GM18498 (cell line): Measurements from ENCODE around the gene UST.
"Not testable (repeated sequence)": the region's sequence is repeated elsewhere in the genome, so short reads cannot be mapped to it uniquely, and the experiment has no call there.

ENCODE experiments used
- ATAC-seq: cut with Tn5 transposase; IDR thresholded peaks from one replicate; pipeline ENCODE4 v1.9.1; 2021; ENCODE audit warnings: mild to moderate bottlenecking, moderate library complexity; ENCODE audit not compliant: unreplicated experiment

The UST gene

DNA sequence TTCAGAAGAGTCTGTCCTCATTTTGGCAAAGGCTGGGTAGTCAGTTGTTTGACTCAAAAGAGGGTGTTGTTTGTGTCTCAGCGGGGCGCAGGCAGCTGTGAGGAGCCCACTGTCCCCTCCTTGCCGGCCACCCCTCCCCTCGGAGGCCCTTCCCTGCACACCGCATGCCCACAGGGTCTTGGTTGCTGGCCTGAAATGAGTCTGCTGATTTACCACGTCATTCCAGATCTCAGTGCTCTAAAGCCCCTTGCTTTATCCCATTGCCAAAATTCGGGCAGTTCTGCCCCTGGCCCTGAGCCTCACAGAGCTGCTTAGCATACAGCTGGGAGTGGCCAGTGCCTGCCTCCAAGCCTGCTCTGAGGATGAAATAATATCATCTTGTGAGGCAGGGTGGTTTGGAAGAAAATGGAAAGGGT lies 220.7 kb downstream of the UST start:
- ATAC-seq = no peak

DNA sequence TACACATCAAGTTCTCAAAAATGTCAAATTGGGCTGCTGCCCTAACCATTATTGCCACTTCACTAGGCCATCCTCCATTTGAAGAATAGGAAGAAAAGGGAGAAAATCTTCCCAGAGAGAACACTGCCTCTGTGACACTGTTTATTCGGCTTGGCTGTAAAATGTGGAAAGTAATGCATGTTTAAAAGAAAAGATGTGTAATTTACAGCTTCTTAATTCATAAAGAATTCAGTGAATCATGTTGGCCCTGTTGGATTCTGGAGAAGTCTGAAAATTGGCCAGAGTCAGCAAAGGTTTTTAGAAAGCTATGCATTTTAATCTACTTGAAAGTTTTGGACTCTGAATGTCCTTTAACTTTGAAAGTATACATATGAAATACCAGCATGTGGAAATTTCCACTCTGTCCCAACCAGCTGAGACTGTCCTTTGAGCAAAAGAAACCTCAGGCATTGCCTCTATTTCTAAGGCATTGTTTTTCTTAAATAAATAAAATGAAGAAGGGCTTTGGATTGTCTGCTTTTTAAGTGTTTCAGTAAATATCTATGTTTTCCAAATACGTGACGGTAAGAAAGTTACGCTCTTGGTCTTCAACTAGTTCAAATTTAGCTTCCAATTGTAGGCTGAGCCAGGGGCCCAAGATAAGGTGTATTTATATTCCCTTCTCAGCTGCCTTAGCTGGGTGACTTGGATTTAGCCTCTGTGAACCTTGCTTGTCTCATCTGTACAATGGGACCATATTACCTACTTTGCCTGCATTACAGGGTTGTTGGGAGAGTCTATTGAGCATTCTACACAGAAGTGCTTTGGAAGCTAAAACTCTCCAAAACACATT lies 222.2 kb downstream of the UST start:
- ATAC-seq = no peak

- ATAC-seq = no peak
Measured at GRCh38 chr6:148969603-148970061, 222.8 kb downstream of the UST start.

- ATAC-seq = no peak
Measured at GRCh38 chr6:148971031-148971927, 224.4 kb downstream of the UST start.

- peak; percentile 67 for ATAC-seq
Measured at GRCh38 chr6:148972481-148972880, 225.7 kb downstream of the UST start.

- ATAC-seq = no peak
Measured at GRCh38 chr6:148973538-148974208, 226.8 kb downstream of the UST start.

DNA sequence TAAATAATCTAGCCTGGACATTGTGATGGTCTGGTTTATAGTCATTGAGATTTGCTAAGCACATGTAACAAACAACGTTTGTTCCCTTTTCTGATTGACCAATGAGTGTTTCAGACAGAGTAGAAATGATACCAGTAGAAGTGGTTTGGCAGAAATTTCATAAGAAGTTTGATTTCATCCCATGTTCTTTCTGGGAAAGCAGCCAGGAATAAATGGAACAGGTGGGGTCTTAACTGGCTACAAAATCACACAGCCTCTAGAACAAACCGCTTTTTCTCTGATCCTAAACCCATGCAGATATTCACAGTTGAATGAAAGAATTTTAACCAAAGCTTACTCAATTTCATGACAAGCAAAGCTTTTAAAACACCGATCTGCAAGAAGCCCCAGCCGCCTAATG lies 227.5 kb downstream of the UST start:
- ATAC-seq = no peak

GRCh38 chr6:148978298-148978697 lies 231.5 kb downstream of the UST start:
- not testable (repeated sequence) for ATAC-seq

GRCh38 chr6:148979014-148979901 lies 232.4 kb downstream of the UST start:
- ATAC-seq = no peak

- ATAC-seq = no peak
Measured at GRCh38 chr6:148980234-148980633, 233.4 kb downstream of the UST start.

GRCh38 chr6:148981515-148981914 lies 234.7 kb downstream of the UST start:
- no peak for ATAC-seq

- no peak for ATAC-seq
Measured at GRCh38 chr6:148983101-148983761, 236.4 kb downstream of the UST start.

- ATAC-seq = no peak
Measured at GRCh38 chr6:148983966-148984365, 237.1 kb downstream of the UST start.

GRCh38 chr6:148984531-148985056 lies 237.8 kb downstream of the UST start:
- no peak for ATAC-seq

- no peak for ATAC-seq
Measured at GRCh38 chr6:148985499-148985898, 238.7 kb downstream of the UST start.

- no peak for ATAC-seq
Measured at GRCh38 chr6:148986608-148987007, 239.8 kb downstream of the UST start.

- ATAC-seq = no peak
Measured at GRCh38 chr6:148987982-148988381, 241.2 kb downstream of the UST start.

DNA sequence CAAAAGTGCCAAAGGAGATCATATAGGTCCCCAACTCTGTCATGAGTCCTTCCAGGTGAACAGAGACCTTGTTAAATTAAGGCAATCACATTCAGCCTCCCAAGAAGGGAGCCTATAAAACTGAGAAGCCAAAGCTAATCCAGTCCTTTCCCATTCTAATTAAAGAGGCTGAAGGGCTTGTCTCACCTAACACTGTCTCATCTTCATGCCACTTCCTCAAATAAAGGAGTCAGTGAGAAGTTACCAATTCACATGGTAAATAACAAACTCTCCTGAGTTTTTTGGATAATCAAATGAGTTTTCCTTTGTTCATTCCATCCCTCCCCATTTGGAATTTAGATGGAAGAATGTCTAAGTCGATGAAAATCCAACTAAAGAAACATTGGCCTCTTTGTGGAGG lies 242.8 kb downstream of the UST start:
- no peak for ATAC-seq

DNA sequence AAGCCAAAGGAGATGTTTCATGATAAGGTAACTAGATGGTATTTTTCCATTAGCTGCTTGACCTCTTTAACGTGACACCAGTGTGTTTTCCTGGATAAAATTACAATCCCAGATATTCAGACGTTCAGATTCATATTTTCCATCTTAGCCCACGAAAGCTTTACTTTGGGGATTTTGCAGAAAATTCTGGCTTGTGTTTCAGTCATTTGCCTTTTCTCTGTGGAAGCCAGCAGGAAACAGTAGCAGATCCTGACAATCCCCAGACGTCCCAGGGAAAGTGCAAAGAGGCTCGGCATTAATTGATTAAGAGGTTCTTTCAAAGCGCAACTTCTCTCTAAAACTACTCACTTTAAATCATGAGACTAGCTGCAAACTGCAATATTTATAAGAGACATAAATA lies 243.6 kb downstream of the UST start:
- no peak for ATAC-seq
